Endothelial cell (in vitro differentiated cells): ENCODE data around the gene NFE2L2. TPM values are rescaled to one million over a fixed set of nuclear protein-coding genes. Genes with fewer than 3 reads are reported as not detected.

Experiments
- DNase-seq: peaks from one replicate; pipeline ENCODE4 v3.0.0; 2021; ENCODE audit warnings: low spot score
- H3K27ac Mint-ChIP-seq: one replicate; pipeline ENCODE4 v1.8.0; 2021; ENCODE audit warnings: mixed read lengths, inconsistent platforms; ENCODE audit not compliant: unreplicated experiment
- H3K27me3 Mint-ChIP-seq: one replicate; pipeline ENCODE4 v1.8.0; 2021; ENCODE audit warnings: mild to moderate bottlenecking, moderate library complexity, mixed read lengths, inconsistent platforms; ENCODE audit not compliant: unreplicated experiment
- H3K36me3 Mint-ChIP-seq: one replicate; pipeline ENCODE4 v1.8.0; 2021; ENCODE audit warnings: mild to moderate bottlenecking, low read depth, mixed read lengths, inconsistent platforms; ENCODE audit not compliant: unreplicated experiment
- H3K4me1 Mint-ChIP-seq: one replicate; pipeline ENCODE4 v1.8.0; 2021; ENCODE audit warnings: mild to moderate bottlenecking, mixed read lengths, inconsistent platforms; ENCODE audit not compliant: unreplicated experiment
- H3K4me3 Mint-ChIP-seq: one replicate; pipeline ENCODE4 v1.8.0; 2021; ENCODE audit warnings: mild to moderate bottlenecking, mixed read lengths, inconsistent platforms; ENCODE audit not compliant: unreplicated experiment
- H3K9me3 Mint-ChIP-seq: one replicate; pipeline ENCODE4 v1.8.0; 2021; ENCODE audit warnings: mixed read lengths, inconsistent platforms; ENCODE audit not compliant: unreplicated experiment
- CTCF ChIP-seq: fragments of 200-600 bp; sonication (generic); IDR thresholded peaks from one replicate; pipeline ENCODE4 v1.5.0; 2021; ENCODE audit warnings: antibody characterized with exemption; ENCODE audit not compliant: unreplicated experiment
- total RNA-seq: library from RNA; stranded (reverse); fragmentation: NEBNext Ultra II Directional; extraction: Animal tissue kit (Norgen Biotek cat#: 25700); gene quantifications from one replicate; pipeline ENCODE4 v1.2.1, GENCODE V29; 2021; ENCODE audit not compliant: unreplicated experiment

The NFE2L2 gene
- total RNA-seq, 1 donor from 2014 or later: 50.6 TPM

GRCh38 chr2:177281400-177282180 is 17.1 kb upstream of the NFE2L2 start:
- no peaks in the 10 kb centered on the region for H3K27me3 Mint-ChIP-seq
- TF ChIP-seq CTCF: no peak
- no peak overlapping the region for H3K4me3 Mint-ChIP-seq
- peaks cover 3% of the 10 kb centered on the region for H3K36me3 Mint-ChIP-seq
- no peak overlapping the region for H3K27ac Mint-ChIP-seq
- peaks cover 8% of the 10 kb centered on the region for H3K4me1 Mint-ChIP-seq
- no peak for DNase-seq
- H3K9me3 Mint-ChIP-seq: no peaks in the 10 kb centered on the region

- no peak for DNase-seq
- no peak overlapping the region for H3K27ac Mint-ChIP-seq
- H3K4me3 Mint-ChIP-seq: no peak overlapping the region
- peaks cover 8% of the 10 kb centered on the region for H3K4me1 Mint-ChIP-seq
- no peaks in the 10 kb centered on the region for H3K9me3 Mint-ChIP-seq
- TF ChIP-seq CTCF: no peak
- no peaks in the 10 kb centered on the region for H3K36me3 Mint-ChIP-seq
- no peaks in the 10 kb centered on the region for H3K27me3 Mint-ChIP-seq
Observed at GRCh38 chr2:177279847-177280246, 15.3 kb upstream of the NFE2L2 start.

GRCh38 chr2:177275743-177276055 is 11.2 kb upstream of the NFE2L2 start:
- H3K4me1 Mint-ChIP-seq: peaks cover 5% of the 10 kb centered on the region
- H3K4me3 Mint-ChIP-seq: no peak overlapping the region
- H3K27ac Mint-ChIP-seq: no peak overlapping the region
- DNase-seq: no peak
- TF ChIP-seq CTCF: no peak
- H3K27me3 Mint-ChIP-seq: no peaks in the 10 kb centered on the region
- no peaks in the 10 kb centered on the region for H3K36me3 Mint-ChIP-seq
- no peaks in the 10 kb centered on the region for H3K9me3 Mint-ChIP-seq

GRCh38 chr2:177275040-177275742 is 10.7 kb upstream of the NFE2L2 start:
- H3K4me1 Mint-ChIP-seq: no peaks in the 10 kb centered on the region
- no peaks in the 10 kb centered on the region for H3K27me3 Mint-ChIP-seq
- no peak for DNase-seq
- H3K36me3 Mint-ChIP-seq: no peaks in the 10 kb centered on the region
- no peak overlapping the region for H3K27ac Mint-ChIP-seq
- H3K4me3 Mint-ChIP-seq: no peak overlapping the region
- TF ChIP-seq CTCF: no peak
- no peaks in the 10 kb centered on the region for H3K9me3 Mint-ChIP-seq

GRCh38 chr2:177273408-177273807 is 8.9 kb upstream of the NFE2L2 start:
- Mint-ChIP-seq H3K36me3 (no peaks in the 10 kb centered on the region), H3K27ac (no peak overlapping the region), H3K4me3 (no peak overlapping the region), H3K27me3 (no peaks in the 10 kb centered on the region), H3K4me1 (no peaks in the 10 kb centered on the region), H3K9me3 (no peaks in the 10 kb centered on the region)
- no peak for DNase-seq
- no peak for TF ChIP-seq CTCF
